Measurements from ENCODE around the gene DPF3. TPM values are rescaled to one million over a fixed set of nuclear protein-coding genes. Genes with fewer than 3 reads are reported as not detected.

Gene DPF3
- polyA plus RNA-seq, 1 donor from 2014 or later: 6.0 TPM

DNA sequence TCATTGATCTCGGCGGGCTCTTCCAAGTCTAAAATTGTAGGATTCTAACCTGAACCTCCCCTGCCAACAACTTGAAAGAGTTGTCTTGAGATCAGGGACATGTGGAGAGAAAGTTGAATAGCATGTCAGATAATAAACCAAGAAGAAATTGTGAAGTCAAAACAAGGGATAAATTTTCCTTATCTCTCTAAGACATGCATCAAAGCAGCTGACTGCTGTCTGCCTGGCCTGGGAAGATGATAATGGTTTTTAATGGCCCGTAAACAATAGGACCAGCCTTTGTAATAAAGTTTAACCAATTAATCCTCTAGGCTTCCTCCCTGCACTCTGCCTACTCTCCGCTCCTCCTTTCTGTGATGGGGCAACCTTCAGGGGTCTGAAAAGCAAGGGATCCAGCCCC, 67.9 kb downstream of the DPF3 start:
- Mint-ChIP-seq H3K4me1 (peaks cover 0 to 8% (median 5%) of the 10 kb centered on the region in 3 donors), H3K27me3 (no peaks in the 10 kb centered on the region), H3K4me3 (no peak overlapping the region), H3K36me3 (peaks cover 6% of the 10 kb centered on the region), H3K9me3 (no peaks in the 10 kb centered on the region), H3K27ac (peak overlapping the region in 1 of 3 donors; percentile 44)

DNA sequence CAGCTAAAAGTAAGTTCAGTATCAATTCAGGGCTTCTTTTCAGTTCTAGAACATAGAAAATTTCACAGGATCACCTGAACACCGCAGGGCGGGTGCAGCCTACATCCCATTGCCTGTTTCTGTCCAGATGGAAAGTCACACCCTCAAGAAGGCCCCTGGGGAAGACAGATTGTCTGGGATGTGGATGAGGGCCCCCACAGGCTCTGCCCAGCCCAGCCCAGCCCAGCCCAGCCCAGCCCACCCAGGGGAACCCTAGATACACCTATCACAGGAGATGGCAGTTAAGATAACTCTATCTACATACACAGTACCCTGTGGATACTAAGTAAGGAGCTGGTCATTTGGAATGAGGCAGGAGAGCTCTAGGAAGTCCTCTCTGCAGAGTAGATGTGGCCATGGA, 68.4 kb downstream of the DPF3 start:
- Mint-ChIP-seq H3K9me3 (no peaks in the 10 kb centered on the region), H3K27ac (peak overlapping the region in 1 of 3 donors; percentile 44), H3K27me3 (no peaks in the 10 kb centered on the region), H3K4me1 (peaks cover 2 to 10% (median 5%) of the 10 kb centered on the region in 3 donors), H3K4me3 (no peak overlapping the region), H3K36me3 (peaks cover 6% of the 10 kb centered on the region)

DNA sequence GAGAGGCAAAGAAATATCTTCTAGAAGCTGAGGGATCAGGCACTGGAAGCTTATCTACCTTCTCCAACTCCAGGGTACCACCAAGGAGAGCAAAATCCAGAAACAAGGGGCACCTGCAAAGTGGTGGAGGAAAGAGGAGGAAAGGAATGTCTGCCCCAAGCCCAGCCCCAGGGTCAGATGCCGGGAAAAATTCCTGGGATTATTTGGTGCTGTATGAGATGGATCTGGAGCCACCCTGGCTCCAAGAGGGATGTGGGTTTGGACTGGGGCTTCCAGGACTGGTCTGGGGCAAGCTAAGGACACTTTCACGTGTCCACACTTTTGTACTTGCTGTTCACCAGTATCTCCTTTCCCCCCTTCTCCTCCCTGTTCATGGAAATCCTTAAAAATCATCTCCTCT, 69.8 kb downstream of the DPF3 start:
- H3K4me1 Mint-ChIP-seq: peaks cover 10 to 16% (median 10%) of the 10 kb centered on the region in 3 donors
- no peaks in the 10 kb centered on the region for H3K27me3 Mint-ChIP-seq
- H3K9me3 Mint-ChIP-seq: peaks cover 0 to 2% (median 0%) of the 10 kb centered on the region in 3 donors

DNA sequence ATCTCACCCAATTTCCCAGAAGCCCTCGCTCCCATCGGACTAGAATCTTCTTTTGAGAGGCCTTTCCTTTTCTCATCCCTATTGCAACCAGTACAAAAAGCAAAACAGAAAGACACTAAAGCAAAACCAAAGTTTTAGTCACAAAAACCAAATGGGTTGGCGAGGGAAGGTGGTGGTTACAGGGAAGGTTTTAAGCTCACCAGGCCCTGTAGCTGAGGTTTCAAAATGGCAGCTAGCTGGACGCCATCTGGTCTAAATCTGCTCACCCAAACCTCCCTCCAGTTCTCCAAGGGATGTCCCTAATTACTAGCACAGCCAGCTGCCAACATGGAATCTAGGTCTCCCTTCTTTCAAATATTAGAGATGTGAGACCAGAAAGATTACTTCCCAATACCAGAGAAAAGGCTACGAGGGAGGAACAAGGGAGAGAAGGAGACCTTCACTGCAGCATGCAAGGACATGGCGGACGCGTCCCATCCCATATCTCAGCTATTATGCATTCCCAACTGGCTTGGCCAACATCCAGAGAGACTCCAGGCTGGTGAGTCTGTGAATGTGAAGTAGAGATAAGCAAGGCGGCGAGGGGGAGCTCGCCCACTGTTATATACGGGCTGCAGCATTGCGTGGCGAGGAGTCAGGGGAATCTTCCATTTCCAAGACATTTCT, 70.8 kb downstream of the DPF3 start:
- Mint-ChIP-seq H3K36me3 (peaks cover 8% of the 10 kb centered on the region), H3K27ac (peak overlapping the region in 1 of 3 donors; percentile 46), H3K9me3 (peaks cover 0 to 6% (median 1%) of the 10 kb centered on the region in 3 donors), H3K4me1 (peaks cover 10 to 15% (median 15%) of the 10 kb centered on the region in 3 donors), H3K4me3 (no peak overlapping the region), H3K27me3 (no peaks in the 10 kb centered on the region)

More for the DNA sequence above, 69.8 kb downstream of the DPF3 start:
- peaks cover 6% of the 10 kb centered on the region for H3K36me3 Mint-ChIP-seq
- peak overlapping the region in 1 of 3 donors; percentile 31 for H3K27ac Mint-ChIP-seq
- H3K4me3 Mint-ChIP-seq: no peak overlapping the region

DNA sequence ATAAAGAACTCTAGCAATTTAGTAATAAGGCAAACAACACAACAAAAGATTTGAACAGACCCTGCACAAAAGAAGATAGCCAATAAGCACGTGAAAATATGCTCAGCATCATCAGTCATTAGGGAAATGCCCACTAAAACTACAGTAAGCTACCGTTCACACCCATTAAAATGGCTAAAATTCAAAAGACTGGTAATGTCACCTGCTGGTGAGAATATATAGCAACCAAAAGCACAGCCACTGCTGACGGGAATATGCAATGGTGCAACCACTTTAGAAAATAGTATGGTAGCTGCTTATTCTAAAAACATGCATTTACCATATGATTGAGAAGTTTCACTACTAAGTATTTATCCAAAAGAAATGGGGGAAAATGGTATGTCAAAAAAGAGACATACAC, 74.9 kb downstream of the DPF3 start:
- Mint-ChIP-seq H3K27me3 (no peaks in the 10 kb centered on the region), H3K9me3 (peaks cover 0 to 6% (median 1%) of the 10 kb centered on the region in 3 donors), H3K27ac (no peak overlapping the region), H3K36me3 (peaks cover 9% of the 10 kb centered on the region), H3K4me3 (peak overlapping the region in 1 of 4 donors; percentile 56), H3K4me1 (peaks cover 23 to 27% (median 25%) of the 10 kb centered on the region in 3 donors)

DNA sequence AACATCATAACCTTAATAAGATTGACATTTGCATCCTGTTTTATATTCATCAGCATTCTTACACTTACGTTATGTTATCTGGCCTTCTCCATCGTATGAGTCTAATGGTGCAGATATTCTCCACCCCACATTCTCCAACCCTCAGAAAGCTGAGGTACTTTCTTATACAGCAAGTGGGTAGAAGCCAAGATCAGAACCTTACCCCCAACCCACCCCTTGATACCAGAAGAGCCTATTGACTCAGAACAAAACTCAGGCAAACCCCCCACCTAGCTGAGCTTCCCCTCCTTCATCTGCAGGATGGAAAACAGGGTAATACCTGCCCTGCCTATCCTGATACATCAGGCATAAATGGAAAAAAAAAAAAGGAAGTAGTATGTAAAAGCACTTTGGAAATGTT, 77.6 kb downstream of the DPF3 start:
- Mint-ChIP-seq H3K27ac (peak overlapping the region in 2 of 3 donors; percentile 62 to 84), H3K27me3 (no peaks in the 10 kb centered on the region), H3K36me3 (peaks cover 3% of the 10 kb centered on the region), H3K9me3 (peaks cover 0 to 6% (median 1%) of the 10 kb centered on the region in 3 donors), H3K4me1 (peaks cover 26 to 30% (median 27%) of the 10 kb centered on the region in 3 donors), H3K4me3 (peak overlapping the region in 2 of 4 donors; percentile 38 to 71)

DNA sequence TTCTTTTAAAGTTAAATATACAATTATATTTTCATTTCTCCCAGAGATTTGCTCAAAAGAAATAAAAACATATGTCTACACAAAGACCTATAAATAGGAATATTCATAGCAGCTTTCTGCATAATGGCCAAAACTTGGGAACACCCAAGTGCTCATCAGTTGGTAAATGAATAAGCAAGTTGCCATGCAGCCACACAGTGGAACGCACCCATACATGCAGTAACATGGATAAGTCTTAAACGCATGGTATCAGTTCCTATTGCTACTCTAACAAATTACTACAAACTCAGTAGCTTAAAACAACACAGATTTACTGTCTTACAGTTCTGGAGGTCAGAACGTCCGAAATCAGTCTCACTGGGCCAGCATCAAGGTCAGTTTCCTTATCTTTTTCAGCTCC, 78.5 kb downstream of the DPF3 start:
- H3K27me3 Mint-ChIP-seq: no peaks in the 10 kb centered on the region
- H3K4me1 Mint-ChIP-seq: peaks cover 32 to 34% (median 33%) of the 10 kb centered on the region in 3 donors

DNA sequence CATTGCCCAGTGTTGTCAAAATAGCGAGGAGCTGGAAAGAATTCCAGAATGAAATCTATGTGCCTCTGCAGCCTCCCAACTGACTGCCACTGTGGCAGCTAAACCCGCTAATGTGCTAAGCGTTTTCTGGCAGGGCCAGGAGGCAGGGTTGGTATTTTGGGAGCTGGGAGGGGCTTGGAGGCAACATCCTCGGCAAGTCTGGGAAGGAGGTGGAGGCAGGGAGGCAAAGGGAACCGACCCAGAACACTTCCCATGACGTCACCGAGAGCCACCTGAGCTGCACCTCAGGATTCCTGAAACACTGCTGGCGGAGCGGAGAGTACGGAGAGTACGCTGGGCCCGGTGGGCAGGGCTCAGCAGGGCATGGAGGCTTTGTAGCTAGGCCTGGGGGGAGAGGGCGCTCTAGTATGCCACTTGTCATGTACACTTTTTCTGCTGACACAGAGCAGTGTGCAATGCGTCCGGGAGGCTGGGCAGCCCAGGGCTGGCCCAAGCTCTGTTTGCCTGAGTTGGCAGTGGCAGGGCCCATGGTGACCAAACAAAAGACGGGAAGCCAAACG, 81.5 kb downstream of the DPF3 start:
- peaks cover 30 to 38% (median 38%) of the 10 kb centered on the region in 3 donors for H3K4me1 Mint-ChIP-seq
- H3K4me3 Mint-ChIP-seq: peak overlapping the region in 1 of 4 donors; percentile 4
- no peaks in the 10 kb centered on the region for H3K27me3 Mint-ChIP-seq
- no peaks in the 10 kb centered on the region for H3K36me3 Mint-ChIP-seq
- no peak overlapping the region for H3K27ac Mint-ChIP-seq
- no peaks in the 10 kb centered on the region for H3K9me3 Mint-ChIP-seq

More for the DNA sequence above, 78.5 kb downstream of the DPF3 start:
- Mint-ChIP-seq H3K9me3 (peaks cover 0 to 6% (median 1%) of the 10 kb centered on the region in 3 donors), H3K4me3 (no peak overlapping the region), H3K36me3 (peaks cover 3% of the 10 kb centered on the region), H3K27ac (peak overlapping the region in 1 of 3 donors; percentile 62)

DNA sequence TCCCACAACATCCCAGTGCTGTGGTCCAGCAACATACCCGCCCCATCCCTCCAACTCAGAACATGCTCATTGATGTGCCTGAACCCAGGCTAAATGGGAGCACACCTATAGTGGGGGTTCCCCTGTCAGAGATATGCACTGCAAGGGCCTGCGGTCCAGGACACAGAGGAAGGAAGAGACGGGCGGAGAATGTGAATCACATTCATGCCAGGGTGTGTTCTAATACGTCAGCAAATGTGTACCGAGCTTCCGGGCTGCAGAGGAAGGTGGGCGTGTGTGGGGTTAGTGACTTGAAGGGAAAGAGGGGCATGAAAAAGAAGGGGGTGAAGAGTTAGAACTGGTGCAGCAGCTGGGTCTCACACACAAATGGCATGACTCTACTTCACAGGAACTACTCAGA, 83.7 kb downstream of the DPF3 start:
- H3K4me1 Mint-ChIP-seq: peaks cover 20 to 27% (median 23%) of the 10 kb centered on the region in 3 donors
- H3K27me3 Mint-ChIP-seq: no peaks in the 10 kb centered on the region
- H3K4me3 Mint-ChIP-seq: peak overlapping the region in 3 of 4 donors; percentile 15 to 72 (median 23)
- H3K9me3 Mint-ChIP-seq: no peaks in the 10 kb centered on the region
- no peak overlapping the region for H3K27ac Mint-ChIP-seq
- peaks cover 6% of the 10 kb centered on the region for H3K36me3 Mint-ChIP-seq

DNA sequence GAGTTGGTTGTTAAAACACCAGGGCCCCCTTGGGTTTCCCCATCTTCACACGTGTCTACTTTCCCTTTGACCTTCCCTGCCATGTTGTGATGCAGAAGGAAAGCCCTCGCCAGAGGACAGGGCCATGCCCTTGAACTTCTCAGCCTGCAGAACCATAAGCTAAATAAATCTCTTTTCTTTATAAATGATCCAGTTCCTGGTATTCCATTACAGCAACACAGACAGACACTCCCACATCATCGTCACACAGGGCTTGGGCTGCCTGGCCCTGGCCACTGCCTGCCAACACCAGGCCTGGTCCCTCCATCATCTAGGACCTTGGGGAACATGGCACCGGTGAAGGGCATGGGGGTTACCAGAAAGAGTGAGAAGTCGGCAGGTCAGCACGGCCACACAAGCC, 84.8 kb downstream of the DPF3 start:
- Mint-ChIP-seq H3K36me3 (peaks cover 8% of the 10 kb centered on the region), H3K4me3 (no peak overlapping the region), H3K9me3 (no peaks in the 10 kb centered on the region), H3K4me1 (peaks cover 20 to 27% (median 22%) of the 10 kb centered on the region in 3 donors), H3K27ac (peak overlapping the region in 1 of 3 donors; percentile 33), H3K27me3 (no peaks in the 10 kb centered on the region)

DNA sequence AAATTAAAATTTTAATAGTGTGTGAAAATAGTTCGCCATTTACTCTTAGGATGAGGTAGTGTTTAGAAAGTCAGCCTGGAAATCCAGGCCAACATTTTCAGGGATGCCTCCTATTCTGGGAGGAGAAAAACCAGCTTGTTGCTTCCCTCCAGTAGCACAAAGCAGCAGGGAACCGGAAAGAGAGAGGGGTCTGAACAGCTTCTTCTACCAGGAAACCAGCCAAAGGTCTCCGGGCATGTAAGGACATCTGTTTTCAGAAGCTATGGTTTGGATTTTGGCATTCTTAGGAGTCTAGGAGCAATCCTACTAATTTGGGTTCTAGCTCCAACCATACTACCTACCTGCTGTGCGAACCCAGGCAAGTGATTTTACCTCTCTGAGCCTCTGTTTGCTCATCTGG, 85.3 kb downstream of the DPF3 start:
- H3K27me3 Mint-ChIP-seq: no peaks in the 10 kb centered on the region
- H3K36me3 Mint-ChIP-seq: peaks cover 8% of the 10 kb centered on the region
- H3K4me3 Mint-ChIP-seq: no peak overlapping the region
- H3K4me1 Mint-ChIP-seq: peaks cover 20 to 27% (median 21%) of the 10 kb centered on the region in 3 donors
- H3K9me3 Mint-ChIP-seq: no peaks in the 10 kb centered on the region
- H3K27ac Mint-ChIP-seq: peak overlapping the region in 1 of 3 donors; percentile 33

DNA sequence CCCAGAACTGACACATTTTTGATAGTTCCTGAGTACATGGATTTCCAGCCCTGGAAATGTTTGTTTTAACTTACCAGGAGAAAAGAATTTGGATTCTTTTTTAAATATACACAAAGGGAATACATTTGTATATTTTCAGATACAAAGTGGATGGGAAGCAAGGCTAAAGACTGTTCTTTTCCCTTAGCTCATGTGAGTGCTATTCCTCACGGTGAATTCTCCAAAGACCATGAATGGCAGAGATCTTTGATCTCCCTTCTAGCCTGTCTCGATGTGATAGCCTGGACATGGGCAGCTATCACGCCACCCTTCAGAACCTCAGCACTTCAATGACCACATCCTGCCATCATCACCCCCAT, 91.3 kb downstream of the DPF3 start:
- H3K4me1 Mint-ChIP-seq: peaks cover 0 to 7% (median 0%) of the 10 kb centered on the region in 3 donors
- H3K4me3 Mint-ChIP-seq: no peak overlapping the region
- peaks cover 16% of the 10 kb centered on the region for H3K36me3 Mint-ChIP-seq
- no peaks in the 10 kb centered on the region for H3K27me3 Mint-ChIP-seq
- H3K27ac Mint-ChIP-seq: peak overlapping the region in 1 of 3 donors; percentile 40
- H3K9me3 Mint-ChIP-seq: peaks cover 0 to 2% (median 0%) of the 10 kb centered on the region in 3 donors

DNA sequence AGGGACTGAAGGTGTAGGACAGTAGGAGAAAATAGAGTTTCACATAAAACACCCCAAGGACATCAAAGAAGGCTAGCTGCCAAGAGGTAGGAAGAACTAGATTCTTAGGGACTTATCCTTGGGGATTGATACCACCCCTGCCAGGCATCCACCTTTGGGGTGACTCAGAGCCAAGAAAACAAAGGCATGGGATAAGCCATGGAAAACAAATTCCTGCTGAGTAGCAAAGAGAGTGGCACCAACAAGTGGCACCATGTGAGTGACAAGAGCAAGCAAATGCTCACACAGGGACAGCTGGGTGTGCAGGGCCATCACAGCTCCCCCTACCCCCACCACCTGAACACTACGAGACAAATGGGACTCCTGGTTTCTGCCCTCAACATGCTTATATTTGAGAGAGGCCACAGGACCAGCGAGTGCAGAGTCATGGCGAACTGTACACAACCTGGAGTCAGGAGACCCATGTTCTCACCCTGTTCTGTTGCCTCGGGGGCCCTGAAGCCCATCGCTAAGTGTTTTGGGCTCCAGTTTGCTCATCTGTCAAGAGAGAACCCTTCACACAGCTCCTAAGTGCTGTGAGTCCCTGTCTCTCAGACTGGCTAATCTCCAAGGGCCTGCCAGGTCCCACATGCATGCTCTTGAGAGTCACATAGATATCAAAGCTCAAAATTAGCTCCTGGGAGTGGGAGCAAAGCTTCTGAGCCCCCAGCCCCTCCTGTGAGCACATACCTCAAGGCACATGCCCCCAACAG, 91.9 kb downstream of the DPF3 start:
- H3K36me3 Mint-ChIP-seq: peaks cover 16% of the 10 kb centered on the region
- peaks cover 0 to 2% (median 0%) of the 10 kb centered on the region in 3 donors for H3K9me3 Mint-ChIP-seq
- H3K4me1 Mint-ChIP-seq: peaks cover 0 to 5% (median 0%) of the 10 kb centered on the region in 3 donors
- H3K27me3 Mint-ChIP-seq: no peaks in the 10 kb centered on the region
- no peak overlapping the region for H3K27ac Mint-ChIP-seq
- no peak overlapping the region for H3K4me3 Mint-ChIP-seq

DNA sequence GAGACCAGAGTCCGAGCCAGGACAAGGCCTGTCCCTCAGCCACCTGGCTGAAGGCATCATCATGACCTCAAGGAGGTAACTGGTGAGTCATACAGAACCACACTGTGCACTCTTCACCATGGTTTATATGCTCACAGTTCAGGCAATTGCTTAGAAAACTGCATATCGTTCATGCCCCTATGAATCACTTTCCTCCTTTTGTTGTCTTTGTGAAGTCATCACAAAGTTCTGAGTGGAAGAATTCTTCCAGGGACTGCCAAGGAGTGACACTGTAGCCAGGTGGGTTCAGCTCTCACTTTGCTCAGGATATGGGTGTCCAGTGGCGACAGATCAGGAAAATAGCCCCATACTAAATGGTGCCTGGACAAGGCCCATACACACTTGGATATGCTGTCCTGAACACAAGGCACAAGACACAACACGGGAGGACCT, 92.5 kb downstream of the DPF3 start:
- no peaks in the 10 kb centered on the region for H3K27me3 Mint-ChIP-seq
- peaks cover 13% of the 10 kb centered on the region for H3K36me3 Mint-ChIP-seq
- H3K27ac Mint-ChIP-seq: no peak overlapping the region
- peaks cover 0 to 2% (median 0%) of the 10 kb centered on the region in 3 donors for H3K9me3 Mint-ChIP-seq
- H3K4me3 Mint-ChIP-seq: no peak overlapping the region
- H3K4me1 Mint-ChIP-seq: peaks cover 0 to 5% (median 0%) of the 10 kb centered on the region in 3 donors

DNA sequence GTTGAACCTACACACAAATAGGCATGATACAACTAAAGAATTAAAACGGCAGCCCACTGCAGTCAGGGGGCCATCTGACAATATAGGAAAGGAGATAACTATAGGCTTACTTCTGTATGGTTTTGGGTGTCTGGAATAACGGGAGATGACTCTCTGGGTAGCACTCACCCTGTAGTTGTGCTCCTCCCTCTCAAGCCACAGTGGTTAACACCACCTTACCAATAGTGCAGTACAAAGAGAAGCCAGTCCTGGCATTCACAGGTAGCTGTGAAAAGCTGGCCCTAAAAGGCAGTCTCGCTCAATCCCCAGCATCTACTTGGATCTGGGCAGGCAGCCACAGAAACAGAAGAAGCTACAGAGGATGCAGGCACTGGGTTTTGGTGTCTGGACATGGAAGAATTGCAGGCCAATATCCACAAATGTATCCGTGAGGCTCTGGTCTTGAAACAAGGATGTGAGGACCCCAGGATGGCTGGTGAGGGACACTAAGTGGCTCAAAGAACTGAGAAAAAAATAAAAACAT, 93.0 kb downstream of the DPF3 start:
- H3K9me3 Mint-ChIP-seq: peaks cover 0 to 2% (median 0%) of the 10 kb centered on the region in 3 donors
- no peak overlapping the region for H3K4me3 Mint-ChIP-seq
- H3K4me1 Mint-ChIP-seq: peaks cover 0 to 5% (median 0%) of the 10 kb centered on the region in 3 donors
- H3K27ac Mint-ChIP-seq: no peak overlapping the region
- no peaks in the 10 kb centered on the region for H3K27me3 Mint-ChIP-seq
- H3K36me3 Mint-ChIP-seq: peaks cover 12% of the 10 kb centered on the region
